ENCODE measurements around the gene ATG7.
A peak's percentile ranks its signal among the peaks of the same experiment; 100 is the strongest.
"Not testable (repeated sequence)": the region's sequence is repeated elsewhere in the genome, so short reads cannot be mapped to it uniquely, and the experiment has no call there.

ATG7 gene

DNA sequence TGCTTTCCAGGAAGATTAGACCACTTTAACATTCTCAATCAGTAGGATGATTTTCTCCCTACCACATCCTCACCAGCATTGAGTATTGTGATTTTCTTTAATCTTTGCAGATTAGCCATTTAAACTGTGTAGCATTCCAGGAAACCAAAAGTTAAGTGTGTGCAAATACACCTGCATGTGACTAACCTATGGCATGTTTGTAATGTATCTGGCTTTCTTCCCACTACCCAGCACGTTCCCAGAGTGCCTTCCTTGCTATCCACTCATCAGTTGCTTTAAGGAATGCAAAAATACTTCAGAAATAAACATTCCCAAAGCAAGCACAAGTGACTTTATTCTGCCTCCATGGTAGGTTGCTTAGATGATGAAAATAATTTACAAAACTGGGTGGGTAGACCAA is 74.2 kb downstream of the ATG7 start:
- H3K27me3 ChIP-seq (ENCODE audit: control insufficient read depth in 2 of 2, insufficient read depth in 2 of 2, low read length in 2 of 2): no peaks in the 10 kb centered on the region
- no peak overlapping the region for H3K27ac ChIP-seq (ENCODE audit: low read depth in 2 of 2, low read length in 2 of 2)
- no peak overlapping the region for H3K9ac ChIP-seq (ENCODE audit: low read depth in 1 of 2, low read length in 2 of 2)
- no peaks in the 10 kb centered on the region for H3K4me1 ChIP-seq (ENCODE audit: control insufficient read depth in 2 of 2, insufficient read depth in 2 of 2, low read length in 2 of 2)
- H3K9me3 ChIP-seq (ENCODE audit: control insufficient read depth in 2 of 2, low read length in 2 of 2): no peaks in the 10 kb centered on the region
- no peak overlapping the region for H3K4me3 ChIP-seq (ENCODE audit: low read length in 2 of 2)
- peaks cover 38% of the 10 kb centered on the region in 2 donors for H3K36me3 ChIP-seq (ENCODE audit: control insufficient read depth in 2 of 2, insufficient read depth in 2 of 2, low read length in 2 of 2)

- H3K27ac ChIP-seq (ENCODE audit: low read depth in 2 of 2, low read length in 2 of 2); H3K27me3 ChIP-seq (ENCODE audit: control insufficient read depth in 2 of 2, insufficient read depth in 2 of 2, low read length in 2 of 2); H3K4me1 ChIP-seq (ENCODE audit: control insufficient read depth in 2 of 2, insufficient read depth in 2 of 2, low read length in 2 of 2); H3K4me3 ChIP-seq (ENCODE audit: low read length in 2 of 2); H3K9ac ChIP-seq (ENCODE audit: low read depth in 1 of 2, low read length in 2 of 2); H3K9me3 ChIP-seq (ENCODE audit: control insufficient read depth in 2 of 2, low read length in 2 of 2): not testable (repeated sequence)
- H3K36me3 ChIP-seq (ENCODE audit: control insufficient read depth in 2 of 2, insufficient read depth in 2 of 2, low read length in 2 of 2): peaks cover 26 to 33% of the 10 kb centered on the region in 2 donors
Measured at GRCh38 chr3:11348877-11349276, 76.7 kb downstream of the ATG7 start.

DNA sequence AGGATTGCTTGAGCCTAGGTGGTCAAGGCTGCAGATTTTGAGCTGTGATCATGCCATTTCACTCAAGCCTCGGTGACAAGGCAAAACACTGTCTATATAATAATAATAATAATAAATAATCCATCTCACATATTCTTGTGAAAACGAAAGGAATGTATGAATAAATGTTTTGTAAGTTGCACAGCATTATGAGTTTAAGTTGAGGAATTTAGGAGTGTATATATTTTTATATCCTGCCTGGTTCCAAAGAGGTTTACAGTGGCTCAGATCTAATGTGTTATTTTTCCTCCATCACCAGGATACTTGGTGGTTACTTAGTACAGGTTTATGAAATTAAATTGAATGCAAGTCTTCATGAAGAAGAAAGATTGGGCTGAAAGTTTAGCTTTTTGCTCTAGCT is 77.2 kb downstream of the ATG7 start:
- Histone ChIP-seq H3K4me1 (ENCODE audit: control insufficient read depth in 2 of 2, insufficient read depth in 2 of 2, low read length in 2 of 2) (no peaks in the 10 kb centered on the region), H3K9me3 (ENCODE audit: control insufficient read depth in 2 of 2, low read length in 2 of 2) (no peaks in the 10 kb centered on the region), H3K27ac (ENCODE audit: low read depth in 2 of 2, low read length in 2 of 2) (no peak overlapping the region), H3K9ac (ENCODE audit: low read depth in 1 of 2, low read length in 2 of 2) (no peak overlapping the region), H3K4me3 (ENCODE audit: low read length in 2 of 2) (no peak overlapping the region), H3K36me3 (ENCODE audit: control insufficient read depth in 2 of 2, insufficient read depth in 2 of 2, low read length in 2 of 2) (peaks cover 26 to 29% of the 10 kb centered on the region in 2 donors), H3K27me3 (ENCODE audit: control insufficient read depth in 2 of 2, insufficient read depth in 2 of 2, low read length in 2 of 2) (no peaks in the 10 kb centered on the region)

GRCh38 chr3:11350374-11350773 is 78.2 kb downstream of the ATG7 start:
- Histone ChIP-seq H3K27ac (ENCODE audit: low read depth in 2 of 2, low read length in 2 of 2) (no peak overlapping the region), H3K9ac (ENCODE audit: low read depth in 1 of 2, low read length in 2 of 2) (no peak overlapping the region), H3K9me3 (ENCODE audit: control insufficient read depth in 2 of 2, low read length in 2 of 2) (no peaks in the 10 kb centered on the region), H3K4me3 (ENCODE audit: low read length in 2 of 2) (no peak overlapping the region), H3K36me3 (ENCODE audit: control insufficient read depth in 2 of 2, insufficient read depth in 2 of 2, low read length in 2 of 2) (peaks cover 22 to 26% of the 10 kb centered on the region in 2 donors), H3K27me3 (ENCODE audit: control insufficient read depth in 2 of 2, insufficient read depth in 2 of 2, low read length in 2 of 2) (no peaks in the 10 kb centered on the region), H3K4me1 (ENCODE audit: control insufficient read depth in 2 of 2, insufficient read depth in 2 of 2, low read length in 2 of 2) (no peaks in the 10 kb centered on the region)

GRCh38 chr3:11351451-11351850 is 79.3 kb downstream of the ATG7 start:
- H3K9ac ChIP-seq (ENCODE audit: low read depth in 1 of 2, low read length in 2 of 2): no peak overlapping the region
- H3K36me3 ChIP-seq (ENCODE audit: control insufficient read depth in 2 of 2, insufficient read depth in 2 of 2, low read length in 2 of 2): peaks cover 16 to 20% of the 10 kb centered on the region in 2 donors
- H3K4me3 ChIP-seq (ENCODE audit: low read length in 2 of 2): no peak overlapping the region
- H3K4me1 ChIP-seq (ENCODE audit: control insufficient read depth in 2 of 2, insufficient read depth in 2 of 2, low read length in 2 of 2): no peaks in the 10 kb centered on the region
- no peaks in the 10 kb centered on the region for H3K27me3 ChIP-seq (ENCODE audit: control insufficient read depth in 2 of 2, insufficient read depth in 2 of 2, low read length in 2 of 2)
- H3K9me3 ChIP-seq (ENCODE audit: control insufficient read depth in 2 of 2, low read length in 2 of 2): no peaks in the 10 kb centered on the region
- no peak overlapping the region for H3K27ac ChIP-seq (ENCODE audit: low read depth in 2 of 2, low read length in 2 of 2)

DNA sequence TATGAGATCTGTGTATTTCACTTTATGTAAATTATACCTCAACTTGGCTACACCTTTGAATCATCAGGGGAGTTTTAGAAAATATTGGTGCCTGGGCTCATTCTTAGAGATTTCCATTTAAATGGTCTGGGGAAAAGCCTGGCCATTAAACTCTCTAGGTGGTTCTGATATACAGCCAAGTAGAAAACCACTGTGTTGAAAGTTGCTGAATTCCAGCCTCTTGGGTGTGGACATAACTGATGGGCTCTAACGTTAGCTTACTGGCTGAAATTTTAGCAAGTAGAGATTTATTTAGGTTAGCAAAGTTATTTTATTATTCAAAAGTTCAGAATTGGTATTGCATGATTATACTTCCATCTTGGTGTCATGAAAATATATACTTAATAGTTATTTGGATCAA is 84.1 kb downstream of the ATG7 start:
- no peak overlapping the region for H3K27ac ChIP-seq (ENCODE audit: low read depth in 2 of 2, low read length in 2 of 2)
- no peaks in the 10 kb centered on the region for H3K9me3 ChIP-seq (ENCODE audit: control insufficient read depth in 2 of 2, low read length in 2 of 2)
- H3K27me3 ChIP-seq (ENCODE audit: control insufficient read depth in 2 of 2, insufficient read depth in 2 of 2, low read length in 2 of 2): no peaks in the 10 kb centered on the region
- no peak overlapping the region for H3K4me3 ChIP-seq (ENCODE audit: low read length in 2 of 2)
- H3K4me1 ChIP-seq (ENCODE audit: control insufficient read depth in 2 of 2, insufficient read depth in 2 of 2, low read length in 2 of 2): no peaks in the 10 kb centered on the region
- H3K36me3 ChIP-seq (ENCODE audit: control insufficient read depth in 2 of 2, insufficient read depth in 2 of 2, low read length in 2 of 2): peaks cover 21 to 22% of the 10 kb centered on the region in 2 donors
- H3K9ac ChIP-seq (ENCODE audit: low read depth in 1 of 2, low read length in 2 of 2): no peak overlapping the region

DNA sequence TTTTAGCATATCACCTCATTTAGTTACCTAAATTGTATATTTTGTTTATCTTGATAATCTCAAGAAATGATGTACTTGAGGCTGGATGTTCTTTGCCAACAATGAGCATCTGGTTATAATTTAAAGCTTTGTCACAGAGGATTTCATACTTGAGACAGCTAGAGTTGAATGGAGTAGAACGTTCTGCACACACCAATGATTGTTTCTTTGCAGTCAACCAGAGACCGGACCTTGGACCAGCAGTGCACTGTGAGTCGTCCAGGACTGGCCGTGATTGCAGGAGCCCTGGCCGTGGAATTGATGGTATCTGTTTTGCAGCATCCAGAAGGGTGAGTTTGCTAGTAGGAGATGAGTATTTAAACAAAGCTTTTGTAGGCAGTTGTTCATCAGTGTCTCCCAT is 90.4 kb downstream of the ATG7 start:
- Histone ChIP-seq H3K36me3 (ENCODE audit: control insufficient read depth in 2 of 2, insufficient read depth in 2 of 2, low read length in 2 of 2) (peaks cover 51 to 55% of the 10 kb centered on the region in 2 donors), H3K27me3 (ENCODE audit: control insufficient read depth in 2 of 2, insufficient read depth in 2 of 2, low read length in 2 of 2) (no peaks in the 10 kb centered on the region)

DNA sequence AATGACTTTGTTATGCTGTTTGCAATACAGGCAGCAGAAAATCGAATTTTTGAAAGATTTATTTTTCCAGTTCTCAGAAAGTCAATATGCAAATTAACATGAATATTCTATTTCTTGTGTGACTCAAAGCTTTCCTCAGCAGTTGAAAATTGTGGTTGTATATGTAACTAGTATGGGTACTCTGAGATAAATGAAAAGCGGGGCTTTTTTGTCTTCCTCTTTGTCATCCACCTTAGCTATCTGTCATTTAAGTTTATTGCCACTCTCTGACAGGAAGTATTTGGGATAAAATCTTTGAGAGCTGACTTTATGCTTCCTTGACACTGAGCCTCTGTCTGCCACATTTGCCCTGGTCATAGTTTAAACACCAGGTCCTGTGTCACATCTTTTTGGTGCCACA is 91.5 kb downstream of the ATG7 start:
- no peaks in the 10 kb centered on the region for H3K9me3 ChIP-seq (ENCODE audit: control insufficient read depth in 2 of 2, low read length in 2 of 2)
- H3K27ac ChIP-seq (ENCODE audit: low read depth in 2 of 2, low read length in 2 of 2): no peak overlapping the region
- no peaks in the 10 kb centered on the region for H3K27me3 ChIP-seq (ENCODE audit: control insufficient read depth in 2 of 2, insufficient read depth in 2 of 2, low read length in 2 of 2)
- peaks cover 46 to 47% of the 10 kb centered on the region in 2 donors for H3K36me3 ChIP-seq (ENCODE audit: control insufficient read depth in 2 of 2, insufficient read depth in 2 of 2, low read length in 2 of 2)
- H3K9ac ChIP-seq (ENCODE audit: low read depth in 1 of 2, low read length in 2 of 2): no peak overlapping the region
- H3K4me3 ChIP-seq (ENCODE audit: low read length in 2 of 2): no peak overlapping the region
- no peaks in the 10 kb centered on the region for H3K4me1 ChIP-seq (ENCODE audit: control insufficient read depth in 2 of 2, insufficient read depth in 2 of 2, low read length in 2 of 2)

More for the DNA sequence above, 90.4 kb downstream of the ATG7 start:
- Histone ChIP-seq H3K9me3 (ENCODE audit: control insufficient read depth in 2 of 2, low read length in 2 of 2) (no peaks in the 10 kb centered on the region), H3K4me1 (ENCODE audit: control insufficient read depth in 2 of 2, insufficient read depth in 2 of 2, low read length in 2 of 2) (no peaks in the 10 kb centered on the region), H3K9ac (ENCODE audit: low read depth in 1 of 2, low read length in 2 of 2) (no peak overlapping the region), H3K4me3 (ENCODE audit: low read length in 2 of 2) (no peak overlapping the region), H3K27ac (ENCODE audit: low read depth in 2 of 2, low read length in 2 of 2) (no peak overlapping the region)

DNA sequence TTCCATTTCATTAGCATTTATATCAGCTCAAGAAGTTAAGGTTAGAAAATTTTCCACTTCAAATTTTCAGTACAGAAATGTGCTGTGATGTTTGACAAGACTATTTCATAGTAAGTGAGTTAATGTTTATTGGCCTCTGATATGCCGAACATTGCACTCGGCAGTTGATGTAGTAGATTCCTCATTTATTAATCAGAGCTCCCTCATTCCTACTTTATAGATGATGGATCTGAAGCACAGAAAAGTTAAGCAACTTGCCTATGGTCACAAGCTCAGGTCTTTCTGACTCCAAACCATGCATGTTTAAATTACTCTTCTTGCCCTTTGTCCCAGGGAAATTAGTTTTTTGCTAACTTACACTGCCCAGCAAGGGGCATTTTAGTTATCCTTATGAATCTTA is 92.0 kb downstream of the ATG7 start:
- Histone ChIP-seq H3K36me3 (ENCODE audit: control insufficient read depth in 2 of 2, insufficient read depth in 2 of 2, low read length in 2 of 2) (peaks cover 45 to 47% of the 10 kb centered on the region in 2 donors), H3K27ac (ENCODE audit: low read depth in 2 of 2, low read length in 2 of 2) (no peak overlapping the region), H3K9me3 (ENCODE audit: control insufficient read depth in 2 of 2, low read length in 2 of 2) (no peaks in the 10 kb centered on the region), H3K9ac (ENCODE audit: low read depth in 1 of 2, low read length in 2 of 2) (no peak overlapping the region), H3K4me1 (ENCODE audit: control insufficient read depth in 2 of 2, insufficient read depth in 2 of 2, low read length in 2 of 2) (no peaks in the 10 kb centered on the region), H3K27me3 (ENCODE audit: control insufficient read depth in 2 of 2, insufficient read depth in 2 of 2, low read length in 2 of 2) (no peaks in the 10 kb centered on the region), H3K4me3 (ENCODE audit: low read length in 2 of 2) (no peak overlapping the region)

- Histone ChIP-seq H3K4me3 (ENCODE audit: low read length in 2 of 2) (no peak overlapping the region), H3K9me3 (ENCODE audit: control insufficient read depth in 2 of 2, low read length in 2 of 2) (no peaks in the 10 kb centered on the region), H3K36me3 (ENCODE audit: control insufficient read depth in 2 of 2, insufficient read depth in 2 of 2, low read length in 2 of 2) (peaks cover 36 to 37% of the 10 kb centered on the region in 2 donors), H3K27me3 (ENCODE audit: control insufficient read depth in 2 of 2, insufficient read depth in 2 of 2, low read length in 2 of 2) (no peaks in the 10 kb centered on the region), H3K27ac (ENCODE audit: low read depth in 2 of 2, low read length in 2 of 2) (peak overlapping the region; percentile 48 to 57), H3K9ac (ENCODE audit: low read depth in 1 of 2, low read length in 2 of 2) (no peak overlapping the region), H3K4me1 (ENCODE audit: control insufficient read depth in 2 of 2, insufficient read depth in 2 of 2, low read length in 2 of 2) (no peaks in the 10 kb centered on the region)
Measured at GRCh38 chr3:11367143-11367693, 95.0 kb downstream of the ATG7 start.

DNA sequence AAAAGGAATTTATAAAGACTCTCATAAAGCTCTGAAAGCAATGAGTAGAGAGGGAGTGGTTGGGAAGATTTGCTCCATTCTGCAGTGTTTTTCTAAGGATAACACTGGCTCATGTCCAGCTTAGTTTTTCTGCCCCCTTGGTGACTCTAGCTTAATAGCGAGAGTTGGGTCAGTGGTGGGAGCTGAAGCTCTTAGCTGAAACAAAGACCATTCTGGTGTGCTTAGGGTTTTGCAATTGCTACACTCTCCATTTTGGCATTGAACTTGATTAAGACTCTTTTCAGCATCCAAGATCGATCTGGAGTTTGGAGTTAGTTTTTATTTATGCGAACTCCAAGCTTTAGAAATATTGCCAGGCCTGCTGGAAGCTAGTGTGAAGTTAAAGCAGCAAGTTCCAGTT is 98.0 kb downstream of the ATG7 start:
- H3K4me1 ChIP-seq (ENCODE audit: control insufficient read depth in 2 of 2, insufficient read depth in 2 of 2, low read length in 2 of 2): no peaks in the 10 kb centered on the region
- no peaks in the 10 kb centered on the region for H3K27me3 ChIP-seq (ENCODE audit: control insufficient read depth in 2 of 2, insufficient read depth in 2 of 2, low read length in 2 of 2)
- no peaks in the 10 kb centered on the region for H3K9me3 ChIP-seq (ENCODE audit: control insufficient read depth in 2 of 2, low read length in 2 of 2)
- peaks cover 13 to 15% of the 10 kb centered on the region in 2 donors for H3K36me3 ChIP-seq (ENCODE audit: control insufficient read depth in 2 of 2, insufficient read depth in 2 of 2, low read length in 2 of 2)
- no peak overlapping the region for H3K27ac ChIP-seq (ENCODE audit: low read depth in 2 of 2, low read length in 2 of 2)
- no peak overlapping the region for H3K9ac ChIP-seq (ENCODE audit: low read depth in 1 of 2, low read length in 2 of 2)
- H3K4me3 ChIP-seq (ENCODE audit: low read length in 2 of 2): no peak overlapping the region

All from mucosa of rectum (tissue), 2 donors.